Measurements from ENCODE around the gene LAMB2.

- no peak for TF ChIP-seq EP300 (IDR thresholded peaks at IDR 0.05)
- TF ChIP-seq CTCF (IDR thresholded peaks at IDR 0.05), result no peak
- no peak for TF ChIP-seq POLR2A (IDR thresholded peaks at IDR 0.05)
Measured at GRCh38 chr3:49124203-49124602, 8.6 kb downstream of the LAMB2 start.
